ENCODE measurements around the gene VRK1. TPM values are rescaled to one million over a fixed set of nuclear protein-coding genes. Genes with fewer than 3 reads are reported as not detected.

The VRK1 gene
- total and polyA plus RNA-seq, 10 of the 15 experiments (the other 5 are each of a cell fraction or from before 2014, with no cell fraction given), result 50.9 to 137 (median 84.7) TPM

DNA sequence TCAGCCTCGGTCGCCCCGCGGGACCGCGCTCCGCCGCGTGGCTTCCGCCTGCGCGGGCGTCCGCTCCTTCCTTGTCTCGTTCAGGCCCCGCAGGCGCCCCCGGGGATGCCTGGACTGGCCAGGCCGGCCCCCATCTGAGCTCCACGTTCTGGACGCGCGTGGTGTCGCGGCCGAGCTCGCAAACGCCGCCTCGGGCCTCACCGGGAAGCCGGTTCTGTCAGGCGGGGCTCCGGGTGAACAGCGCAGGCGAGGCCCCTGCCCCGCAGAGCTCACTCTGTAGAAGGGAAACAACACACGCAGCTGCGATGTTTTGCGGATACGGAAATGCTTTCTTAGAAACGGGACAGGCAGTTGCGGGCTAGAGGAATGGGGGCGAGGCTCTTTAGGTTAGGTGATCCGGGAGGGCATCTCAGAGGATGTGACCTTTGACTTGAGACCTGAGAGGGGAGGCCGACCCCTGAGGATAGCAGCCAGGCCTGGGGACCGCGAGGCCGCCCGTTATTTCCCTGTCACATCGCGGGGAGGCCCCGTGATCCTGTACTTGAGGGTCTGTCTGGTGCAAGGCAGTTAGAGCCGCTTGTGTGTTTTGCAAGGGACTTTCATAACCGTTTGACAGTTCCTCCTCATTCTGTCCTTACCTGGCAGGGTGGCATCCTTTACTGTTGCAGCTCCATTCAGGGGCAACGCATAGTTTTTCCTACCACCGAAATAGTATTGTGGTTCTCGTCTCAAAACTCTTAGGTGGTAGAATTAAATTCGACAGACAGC is 584 bp downstream of the VRK1 start (continued):
- TF ChIP-seq NR2C1 (IDR thresholded peaks at IDR 0.05) (peak; percentile 32; the same call in 1 of the 2 replicates), USF1 (IDR thresholded peaks at IDR 0.05; ENCODE audit: borderline replicate concordance, extremely low read length, insufficient read depth, low read depth, low read length) (no peak), POLR2A (IDR thresholded peaks at IDR 0.05; ENCODE audit: low read depth, low read length) (peak; percentile 50; the same call in 1 of the 2 replicates), RAD21 (IDR thresholded peaks at IDR 0.05; ENCODE audit: insufficient read depth, low read depth, low read length) (peak; percentile 29; the same call in 1 of the 2 replicates), EGR1 (IDR thresholded peaks at IDR 0.05; ENCODE audit: borderline replicate concordance in 1 of 2, low read depth in 2 of 2, low read length in 2 of 2) (0 out of 3 replicates have a peak, but pooled peaks of 1 of the 2 experiments have one; percentile 9)
- TF ChIP-seq, protein P1, sequence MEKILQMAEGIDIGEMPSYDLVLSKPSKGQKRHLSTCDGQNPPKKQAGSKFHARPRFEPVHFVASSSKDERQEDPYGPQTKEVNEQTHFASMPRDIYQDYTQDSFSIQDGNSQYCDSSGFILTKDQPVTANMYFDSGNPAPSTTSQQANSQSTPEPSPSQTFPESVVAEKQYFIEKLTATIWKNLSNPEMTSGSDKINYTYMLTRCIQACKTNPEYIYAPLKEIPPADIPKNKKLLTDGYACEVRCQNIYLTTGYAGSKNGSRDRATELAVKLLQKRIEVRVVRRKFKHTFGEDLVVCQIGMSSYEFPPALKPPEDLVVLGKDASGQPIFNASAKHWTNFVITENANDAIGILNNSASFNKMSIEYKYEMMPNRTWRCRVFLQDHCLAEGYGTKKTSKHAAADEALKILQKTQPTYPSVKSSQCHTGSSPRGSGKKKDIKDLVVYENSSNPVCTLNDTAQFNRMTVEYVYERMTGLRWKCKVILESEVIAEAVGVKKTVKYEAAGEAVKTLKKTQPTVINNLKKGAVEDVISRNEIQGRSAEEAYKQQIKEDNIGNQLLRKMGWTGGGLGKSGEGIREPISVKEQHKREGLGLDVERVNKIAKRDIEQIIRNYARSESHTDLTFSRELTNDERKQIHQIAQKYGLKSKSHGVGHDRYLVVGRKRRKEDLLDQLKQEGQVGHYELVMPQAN (conservative IDR thresholded peaks at IDR 0.05), result 0 out of 2 replicates have a peak, but pooled peaks have one; percentile 70
- TF ChIP-seq, protein P2, sequence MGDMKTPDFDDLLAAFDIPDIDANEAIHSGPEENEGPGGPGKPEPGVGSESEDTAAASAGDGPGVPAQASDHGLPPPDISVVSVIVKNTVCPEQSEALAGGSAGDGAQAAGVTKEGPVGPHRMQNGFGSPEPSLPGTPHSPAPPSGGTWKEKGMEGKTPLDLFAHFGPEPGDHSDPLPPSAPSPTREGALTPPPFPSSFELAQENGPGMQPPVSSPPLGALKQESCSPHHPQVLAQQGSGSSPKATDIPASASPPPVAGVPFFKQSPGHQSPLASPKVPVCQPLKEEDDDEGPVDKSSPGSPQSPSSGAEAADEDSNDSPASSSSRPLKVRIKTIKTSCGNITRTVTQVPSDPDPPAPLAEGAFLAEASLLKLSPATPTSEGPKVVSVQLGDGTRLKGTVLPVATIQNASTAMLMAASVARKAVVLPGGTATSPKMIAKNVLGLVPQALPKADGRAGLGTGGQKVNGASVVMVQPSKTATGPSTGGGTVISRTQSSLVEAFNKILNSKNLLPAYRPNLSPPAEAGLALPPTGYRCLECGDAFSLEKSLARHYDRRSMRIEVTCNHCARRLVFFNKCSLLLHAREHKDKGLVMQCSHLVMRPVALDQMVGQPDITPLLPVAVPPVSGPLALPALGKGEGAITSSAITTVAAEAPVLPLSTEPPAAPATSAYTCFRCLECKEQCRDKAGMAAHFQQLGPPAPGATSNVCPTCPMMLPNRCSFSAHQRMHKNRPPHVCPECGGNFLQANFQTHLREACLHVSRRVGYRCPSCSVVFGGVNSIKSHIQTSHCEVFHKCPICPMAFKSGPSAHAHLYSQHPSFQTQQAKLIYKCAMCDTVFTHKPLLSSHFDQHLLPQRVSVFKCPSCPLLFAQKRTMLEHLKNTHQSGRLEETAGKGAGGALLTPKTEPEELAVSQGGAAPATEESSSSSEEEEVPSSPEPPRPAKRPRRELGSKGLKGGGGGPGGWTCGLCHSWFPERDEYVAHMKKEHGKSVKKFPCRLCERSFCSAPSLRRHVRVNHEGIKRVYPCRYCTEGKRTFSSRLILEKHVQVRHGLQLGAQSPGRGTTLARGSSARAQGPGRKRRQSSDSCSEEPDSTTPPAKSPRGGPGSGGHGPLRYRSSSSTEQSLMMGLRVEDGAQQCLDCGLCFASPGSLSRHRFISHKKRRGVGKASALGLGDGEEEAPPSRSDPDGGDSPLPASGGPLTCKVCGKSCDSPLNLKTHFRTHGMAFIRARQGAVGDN (IDR thresholded peaks at IDR 0.05), result 0 out of 2 replicates have a peak, but pooled peaks have one; percentile 0

All from GM12878 (cell line).